ENCODE measurements around the gene CHD2. TPM values are rescaled to one million over a fixed set of nuclear protein-coding genes. Genes with fewer than 3 reads are reported as not detected.

The CHD2 gene
- polyA plus RNA-seq, 2 of the 4 experiments (the other 2 are of a cell fraction) = 29.5 to 68.2 TPM

DNA sequence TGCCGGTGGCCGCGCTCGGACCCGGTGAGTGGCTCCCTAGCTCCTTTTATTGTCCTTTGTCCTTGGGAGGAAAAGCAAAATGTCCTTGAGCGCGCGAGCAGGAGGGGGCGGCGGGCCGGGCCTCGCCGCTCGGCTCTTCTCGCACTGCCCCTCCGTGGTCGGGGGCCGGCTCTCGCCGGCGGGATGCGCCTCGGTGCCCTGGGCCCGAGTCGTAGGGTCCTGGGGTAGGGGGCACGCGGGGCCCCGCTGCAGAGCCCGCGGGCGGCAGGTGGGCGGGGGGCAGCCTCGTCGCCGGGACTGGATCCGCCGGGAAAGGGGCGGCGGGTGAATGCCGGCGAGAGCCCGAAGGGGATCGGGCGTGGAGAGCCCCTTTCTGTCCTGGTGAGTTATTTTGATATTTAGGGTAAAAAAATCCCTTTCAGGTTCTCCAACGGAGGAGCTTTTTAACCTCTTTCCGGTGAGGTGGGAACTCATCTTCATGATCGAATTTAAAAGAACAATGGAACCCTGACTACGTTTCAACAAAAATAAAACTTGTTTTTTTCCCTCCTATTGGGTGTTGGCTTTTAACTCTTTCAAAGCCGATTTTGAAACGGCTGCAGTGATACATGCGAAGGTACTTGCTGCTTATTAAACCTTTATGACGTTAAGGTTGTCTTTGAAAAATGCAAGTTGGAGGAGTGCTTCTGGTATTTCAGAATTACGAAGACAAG is 16.8 kb upstream of the CHD2 start (continued):
- TF ChIP-seq NPAS2 (CRISPR knock-in tag; IDR thresholded peaks at IDR 0.05; ENCODE audit: borderline replicate concordance) = no peak
- TF ChIP-seq HOXB13 (CRISPR knock-in tag; IDR thresholded peaks at IDR 0.05; ENCODE audit: low read depth) = no peak
- TF ChIP-seq RFX5 (IDR thresholded peaks at IDR 0.05) = no peak
- TF ChIP-seq HEYL (CRISPR knock-in tag; IDR thresholded peaks at IDR 0.05) = no peak
- no peak for TF ChIP-seq EHF (CRISPR knock-in tag; IDR thresholded peaks at IDR 0.05)
- no peak for TF ChIP-seq TFCP2L1 (CRISPR knock-in tag; IDR thresholded peaks at IDR 0.05)
- TF ChIP-seq FOXS1 (CRISPR knock-in tag; IDR thresholded peaks at IDR 0.05) = no peak
- TF ChIP-seq RCOR1 (IDR thresholded peaks at IDR 0.05; ENCODE audit: low read depth, low read length) = no peak
- TF ChIP-seq JUN (IDR thresholded peaks at IDR 0.05) = no peak
- TF ChIP-seq NR3C1 (IDR thresholded peaks at IDR 0.05) = no peak
- TF ChIP-seq, protein P1, sequence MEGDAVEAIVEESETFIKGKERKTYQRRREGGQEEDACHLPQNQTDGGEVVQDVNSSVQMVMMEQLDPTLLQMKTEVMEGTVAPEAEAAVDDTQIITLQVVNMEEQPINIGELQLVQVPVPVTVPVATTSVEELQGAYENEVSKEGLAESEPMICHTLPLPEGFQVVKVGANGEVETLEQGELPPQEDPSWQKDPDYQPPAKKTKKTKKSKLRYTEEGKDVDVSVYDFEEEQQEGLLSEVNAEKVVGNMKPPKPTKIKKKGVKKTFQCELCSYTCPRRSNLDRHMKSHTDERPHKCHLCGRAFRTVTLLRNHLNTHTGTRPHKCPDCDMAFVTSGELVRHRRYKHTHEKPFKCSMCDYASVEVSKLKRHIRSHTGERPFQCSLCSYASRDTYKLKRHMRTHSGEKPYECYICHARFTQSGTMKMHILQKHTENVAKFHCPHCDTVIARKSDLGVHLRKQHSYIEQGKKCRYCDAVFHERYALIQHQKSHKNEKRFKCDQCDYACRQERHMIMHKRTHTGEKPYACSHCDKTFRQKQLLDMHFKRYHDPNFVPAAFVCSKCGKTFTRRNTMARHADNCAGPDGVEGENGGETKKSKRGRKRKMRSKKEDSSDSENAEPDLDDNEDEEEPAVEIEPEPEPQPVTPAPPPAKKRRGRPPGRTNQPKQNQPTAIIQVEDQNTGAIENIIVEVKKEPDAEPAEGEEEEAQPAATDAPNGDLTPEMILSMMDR (IDR thresholded peaks at IDR 0.05) = no peak; the same call in 2 of the 3 replicates

DNA sequence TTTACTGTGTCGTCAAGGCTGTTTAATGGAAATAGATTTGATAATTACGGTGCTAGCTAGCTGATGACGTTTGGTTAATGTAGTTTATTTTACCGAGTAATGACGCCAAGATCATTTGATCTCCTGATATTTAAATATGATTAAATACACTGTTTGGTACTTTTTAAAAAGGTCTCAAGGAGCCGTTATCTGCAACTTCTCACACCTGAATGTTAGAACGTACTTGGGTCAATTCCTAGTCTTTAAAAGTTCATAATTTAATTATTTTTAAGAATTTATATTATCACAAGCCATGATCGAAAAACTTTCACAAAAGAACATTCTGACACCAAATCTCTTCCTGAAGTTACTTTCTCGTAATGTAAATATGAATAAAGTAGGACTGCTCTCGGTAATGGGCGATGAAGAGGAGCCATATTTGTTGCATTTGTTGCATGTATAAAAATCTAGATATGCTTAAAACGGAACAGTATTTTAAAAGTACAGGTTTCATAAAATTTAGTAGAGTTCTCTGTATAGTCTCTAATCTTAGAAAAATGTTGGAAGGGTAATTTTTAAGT is 16.2 kb upstream of the CHD2 start:
- POLR2A ChIA-PET = interaction anchor here (0.6 to 10.4 kb wide), 8 partner anchors 8 to 80 kb away, joined by 3 to 374 read pairs (median 149); partner anchors contain the start of gene CHD2
- WGBS (ENCODE audit: missing lambda C conversion rate) = under 1% methylated on average over 12 of the region's 12 CpGs
- no peaks in the 10 kb centered on the region for H3K9me3 ChIP-seq
- ATAC-seq (no peak), DNase-seq (ENCODE audit: low read depth in 1 of 2, low spot score in 1 of 2) (no peak), FAIRE-seq (no peak)
- H3K4me3 ChIP-seq = peak overlapping the region; percentile 85
- peak overlapping the region; percentile 98 to 99 for H3K27ac ChIP-seq
- H3K4me2 ChIP-seq = peak overlapping the region; percentile 69
- peaks cover 45% of the 10 kb centered on the region for H3K4me1 ChIP-seq
- TF ChIP-seq, protein P2, sequence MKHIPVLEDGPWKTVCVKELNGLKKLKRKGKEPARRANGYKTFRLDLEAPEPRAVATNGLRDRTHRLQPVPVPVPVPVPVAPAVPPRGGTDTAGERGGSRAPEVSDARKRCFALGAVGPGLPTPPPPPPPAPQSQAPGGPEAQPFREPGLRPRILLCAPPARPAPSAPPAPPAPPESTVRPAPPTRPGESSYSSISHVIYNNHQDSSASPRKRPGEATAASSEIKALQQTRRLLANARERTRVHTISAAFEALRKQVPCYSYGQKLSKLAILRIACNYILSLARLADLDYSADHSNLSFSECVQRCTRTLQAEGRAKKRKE (CRISPR knock-in tag; IDR thresholded peaks at IDR 0.05; ENCODE audit: low read depth) = no peak
- TF ChIP-seq HOXB13 (CRISPR knock-in tag; IDR thresholded peaks at IDR 0.05; ENCODE audit: low read depth) (no peak), HOXB5 (CRISPR knock-in tag; IDR thresholded peaks at IDR 0.05) (0 out of 2 replicates have a peak, but pooled peaks have one; percentile 15), FOXS1 (CRISPR knock-in tag; IDR thresholded peaks at IDR 0.05) (peak; percentile 41; the same call in 1 of the 2 replicates), RARB (CRISPR knock-in tag; IDR thresholded peaks at IDR 0.05) (0 out of 2 replicates have a peak, but pooled peaks have one; percentile 4), MAFK (IDR thresholded peaks at IDR 0.05; ENCODE audit: partially characterized antibody) (no peak), BHLHE40 (IDR thresholded peaks at IDR 0.05; ENCODE audit: low read depth, low read length) (no peak), RAD21 (conservative IDR thresholded peaks at IDR 0.05 in 1 of 2, IDR thresholded peaks at IDR 0.05 in 1 of 2) (no peak)
- TF ChIP-seq, protein P3, sequence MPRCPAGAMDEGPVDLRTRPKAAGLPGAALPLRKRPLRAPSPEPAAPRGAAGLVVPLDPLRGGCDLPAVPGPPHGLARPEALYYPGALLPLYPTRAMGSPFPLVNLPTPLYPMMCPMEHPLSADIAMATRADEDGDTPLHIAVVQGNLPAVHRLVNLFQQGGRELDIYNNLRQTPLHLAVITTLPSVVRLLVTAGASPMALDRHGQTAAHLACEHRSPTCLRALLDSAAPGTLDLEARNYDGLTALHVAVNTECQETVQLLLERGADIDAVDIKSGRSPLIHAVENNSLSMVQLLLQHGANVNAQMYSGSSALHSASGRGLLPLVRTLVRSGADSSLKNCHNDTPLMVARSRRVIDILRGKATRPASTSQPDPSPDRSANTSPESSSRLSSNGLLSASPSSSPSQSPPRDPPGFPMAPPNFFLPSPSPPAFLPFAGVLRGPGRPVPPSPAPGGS (IDR thresholded peaks at IDR 0.05) = no peak
- TF ChIP-seq, protein P4, sequence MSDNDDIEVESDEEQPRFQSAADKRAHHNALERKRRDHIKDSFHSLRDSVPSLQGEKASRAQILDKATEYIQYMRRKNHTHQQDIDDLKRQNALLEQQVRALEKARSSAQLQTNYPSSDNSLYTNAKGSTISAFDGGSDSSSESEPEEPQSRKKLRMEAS (IDR thresholded peaks at IDR 0.05) = no peak
- TF ChIP-seq, protein P5, sequence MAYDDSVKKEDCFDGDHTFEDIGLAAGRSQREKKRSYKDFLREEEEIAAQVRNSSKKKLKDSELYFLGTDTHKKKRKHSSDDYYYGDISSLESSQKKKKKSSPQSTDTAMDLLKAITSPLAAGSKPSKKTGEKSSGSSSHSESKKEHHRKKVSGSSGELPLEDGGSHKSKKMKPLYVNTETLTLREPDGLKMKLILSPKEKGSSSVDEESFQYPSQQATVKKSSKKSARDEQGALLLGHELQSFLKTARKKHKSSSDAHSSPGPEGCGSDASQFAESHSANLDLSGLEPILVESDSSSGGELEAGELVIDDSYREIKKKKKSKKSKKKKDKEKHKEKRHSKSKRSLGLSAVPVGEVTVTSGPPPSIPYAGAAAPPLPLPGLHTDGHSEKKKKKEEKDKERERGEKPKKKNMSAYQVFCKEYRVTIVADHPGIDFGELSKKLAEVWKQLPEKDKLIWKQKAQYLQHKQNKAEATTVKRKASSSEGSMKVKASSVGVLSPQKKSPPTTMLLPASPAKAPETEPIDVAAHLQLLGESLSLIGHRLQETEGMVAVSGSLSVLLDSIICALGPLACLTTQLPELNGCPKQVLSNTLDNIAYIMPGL (CRISPR knock-in tag; IDR thresholded peaks at IDR 0.05; ENCODE audit: borderline replicate concordance) = peak; percentile 32; the same call in 1 of the 2 replicates
- TF ChIP-seq, protein P1 (IDR thresholded peaks at IDR 0.05) = no peak
- CTCF ChIA-PET = interaction anchor here (1.2 to 17.1 kb wide), 7 partner anchors 12 to 75 kb away, joined by 5 to 168 read pairs (median 9); no protein-coding TSS in a partner anchor

All from A549 (cell line).